Stimulated activated CD8-positive, alpha-beta memory T cell treated with anti-CD3 and anti-CD28 coated beads, Interleukin-7, amount 100 ng/mL, for 24 hours (primary cell): Measurements from ENCODE around the gene NFATC2.
"Not testable (repeated sequence)": the region's sequence is repeated elsewhere in the genome, so short reads cannot be mapped to it uniquely, and the experiment has no call there.

Experiments
- DNase-seq: peaks from one replicate; pipeline ENCODE4 v3.0.0-alpha.2; 2020; ENCODE audit warnings: low read depth

The NFATC2 gene

GRCh38 chr20:51494241-51495110, 48.0 kb downstream of the NFATC2 start:
- no peak for DNase-seq

DNA sequence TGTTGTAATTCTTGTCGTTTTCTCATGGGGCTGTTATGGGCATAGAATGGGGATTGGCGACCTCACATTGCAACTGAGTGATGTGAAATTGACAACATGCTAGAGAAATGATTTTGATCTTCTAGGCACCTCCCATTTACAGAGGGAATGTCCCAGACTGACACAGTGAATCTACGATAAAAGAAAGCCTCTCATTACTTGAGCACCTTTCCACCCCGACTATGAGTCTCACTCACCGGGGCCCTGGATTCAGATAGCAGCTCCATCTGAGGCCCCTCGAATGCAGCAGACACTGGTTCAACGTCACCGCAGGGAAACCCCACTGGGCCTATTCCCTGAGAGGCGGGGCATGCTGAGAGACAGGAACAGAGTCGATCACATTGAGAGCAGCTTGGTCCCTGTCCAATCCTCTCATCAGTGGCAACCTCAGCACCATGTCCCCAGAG, 49.1 kb downstream of the NFATC2 start:
- DNase-seq, result no peak

GRCh38 chr20:51492167-51493092, 50.1 kb downstream of the NFATC2 start:
- DNase-seq, result no peak

- DNase-seq, result no peak
These were observed 51.1 kb downstream of the NFATC2 start for GRCh38 chr20:51491393-51491792.

DNA sequence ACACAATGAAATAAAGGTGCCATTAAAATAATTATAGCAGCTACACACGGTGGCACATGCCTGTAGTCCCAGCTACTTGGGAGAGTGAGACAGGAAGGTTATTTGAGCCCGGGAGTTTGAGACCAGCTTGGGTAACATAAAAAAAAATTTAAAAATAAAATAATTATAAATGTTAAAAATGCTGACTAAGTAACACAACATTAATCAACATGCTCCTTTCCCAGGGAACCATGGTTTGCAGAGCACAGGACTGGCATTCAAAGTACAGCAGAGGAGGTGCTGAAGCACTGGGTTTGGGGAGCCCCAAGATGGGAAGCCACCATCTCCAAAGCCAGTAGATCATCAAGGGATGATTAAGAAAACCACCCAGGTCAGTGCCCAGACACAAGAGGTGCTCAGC, 51.9 kb downstream of the NFATC2 start:
- no peak for DNase-seq

DNA sequence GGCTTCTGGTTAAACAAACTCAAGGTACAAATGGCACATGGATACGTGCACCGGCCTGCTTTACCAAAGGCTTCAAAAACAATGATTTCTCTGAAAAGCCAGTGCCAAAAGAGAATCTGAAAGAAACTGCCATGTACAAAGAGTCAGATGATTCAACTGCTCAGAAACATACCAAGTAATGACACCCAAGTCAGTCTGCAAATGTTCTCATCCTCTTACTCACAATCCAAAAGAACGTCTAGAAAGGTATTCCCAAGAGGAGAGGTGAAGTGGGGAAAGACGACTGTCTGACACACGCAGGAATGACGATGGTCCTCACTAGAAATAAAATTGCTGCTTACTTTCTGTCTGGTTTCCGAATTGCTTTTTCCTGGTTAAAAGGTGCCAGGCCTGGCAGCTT, 52.9 kb downstream of the NFATC2 start:
- no peak for DNase-seq

- DNase-seq, result no peak
These were observed 54.2 kb downstream of the NFATC2 start for GRCh38 chr20:51488331-51488730.

GRCh38 chr20:51487565-51488268, 54.8 kb downstream of the NFATC2 start:
- DNase-seq, result no peak

- DNase-seq, result no peak
These were observed 55.4 kb downstream of the NFATC2 start for GRCh38 chr20:51487076-51487475.

DNA sequence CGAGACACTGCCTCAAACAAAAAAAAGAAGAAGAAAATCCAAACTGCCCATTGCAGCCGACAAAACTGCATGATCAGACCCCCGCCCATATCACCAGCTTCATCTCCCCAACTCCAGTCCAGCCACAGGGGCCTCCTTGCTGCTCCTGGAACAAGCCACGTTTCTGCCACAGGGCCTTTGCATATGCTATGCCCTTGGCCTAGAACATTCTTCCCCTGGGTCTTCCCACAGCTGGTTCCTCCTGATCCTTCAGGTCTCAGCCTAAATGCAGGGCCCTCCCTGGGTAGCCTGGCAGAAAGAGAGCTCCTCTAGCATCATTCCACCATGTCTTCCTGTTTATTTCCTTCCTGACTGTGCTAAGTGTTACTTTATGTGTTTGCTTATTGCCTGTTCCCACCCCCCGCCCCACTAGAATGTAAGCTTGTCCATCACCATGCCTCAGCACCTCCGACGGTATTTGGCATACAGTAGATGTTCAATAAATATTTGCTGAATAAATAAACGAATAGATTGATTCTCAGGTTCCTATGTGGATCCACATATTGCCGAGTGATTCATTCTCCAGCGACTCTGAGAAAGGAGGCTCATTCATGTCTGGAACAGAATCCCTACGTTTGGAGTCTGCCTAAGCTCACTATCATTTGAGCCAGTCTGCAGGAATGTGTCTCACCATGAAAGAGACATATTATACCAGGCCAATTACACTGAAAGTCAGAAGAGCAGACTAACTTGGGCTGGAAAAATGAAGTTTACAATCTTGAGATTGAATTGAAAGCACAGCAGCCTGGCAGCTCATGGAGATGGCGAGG, 56.1 kb downstream of the NFATC2 start:
- no peak for DNase-seq

- no peak for DNase-seq
These were observed 57.7 kb downstream of the NFATC2 start for GRCh38 chr20:51484831-51485230.

GRCh38 chr20:51484141-51484815, 58.2 kb downstream of the NFATC2 start:
- DNase-seq, result no peak

DNA sequence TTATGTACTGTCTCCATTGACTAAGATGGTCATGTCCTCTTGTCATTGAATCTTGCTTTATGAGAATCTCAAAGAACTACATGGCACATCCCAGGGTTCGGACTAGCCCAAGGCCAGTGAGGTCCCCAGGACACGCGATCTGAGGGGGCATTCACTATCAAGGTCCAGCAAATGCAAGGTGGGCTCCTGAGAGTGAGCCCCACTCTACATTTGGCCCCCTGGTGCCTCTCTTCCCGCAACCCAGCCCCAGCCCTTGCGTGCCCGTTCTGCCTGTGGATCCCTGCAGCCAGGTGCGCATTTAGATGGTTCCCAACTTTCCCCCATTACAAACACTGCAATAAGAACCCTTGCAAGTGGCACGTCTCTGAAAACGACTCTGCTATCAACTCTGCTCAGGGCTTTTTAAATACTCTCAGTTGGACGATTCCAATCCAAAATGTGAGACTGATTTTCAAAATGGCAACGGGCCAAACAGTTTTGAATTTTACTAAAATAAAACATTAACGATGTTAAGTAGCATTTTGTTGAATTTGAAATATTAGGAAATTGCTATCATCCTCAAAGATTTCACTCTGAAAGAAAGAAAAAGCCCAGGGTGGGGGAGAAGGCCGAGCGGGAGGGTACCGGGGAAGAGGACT, 59.6 kb downstream of the NFATC2 start:
- no peak for DNase-seq

DNA sequence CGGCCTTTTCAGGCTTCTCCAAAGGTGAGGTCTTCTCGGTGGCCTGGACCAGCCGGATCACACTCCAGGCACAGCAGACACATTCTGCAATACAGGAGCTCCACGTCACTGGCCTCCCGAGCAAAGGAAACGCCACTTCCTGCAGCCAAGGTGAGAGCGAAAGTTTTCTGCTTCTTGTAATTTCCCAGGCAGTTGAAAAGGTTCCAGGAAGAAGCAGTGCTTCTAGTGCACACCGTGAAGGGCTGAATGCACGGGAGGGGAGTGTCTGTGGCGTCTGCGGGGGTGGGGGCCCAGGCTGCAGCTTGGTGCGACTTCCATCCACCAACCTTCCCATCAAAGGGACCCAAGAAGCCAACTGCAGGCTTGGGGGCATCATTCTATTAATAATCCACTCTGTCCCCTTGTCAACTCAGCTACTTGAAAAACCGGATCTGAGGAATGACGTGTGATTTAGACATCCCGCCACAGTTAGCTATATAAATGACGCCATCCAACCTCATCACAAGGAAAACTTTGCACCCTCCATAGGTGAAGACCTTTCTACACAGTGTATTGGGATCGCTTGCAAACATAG, 61.1 kb downstream of the NFATC2 start:
- DNase-seq, result no peak

GRCh38 chr20:51480507-51481270, 61.8 kb downstream of the NFATC2 start:
- DNase-seq, result no peak

- not testable (repeated sequence) for DNase-seq
These were observed 66.4 kb downstream of the NFATC2 start for GRCh38 chr20:51476106-51476505.

DNA sequence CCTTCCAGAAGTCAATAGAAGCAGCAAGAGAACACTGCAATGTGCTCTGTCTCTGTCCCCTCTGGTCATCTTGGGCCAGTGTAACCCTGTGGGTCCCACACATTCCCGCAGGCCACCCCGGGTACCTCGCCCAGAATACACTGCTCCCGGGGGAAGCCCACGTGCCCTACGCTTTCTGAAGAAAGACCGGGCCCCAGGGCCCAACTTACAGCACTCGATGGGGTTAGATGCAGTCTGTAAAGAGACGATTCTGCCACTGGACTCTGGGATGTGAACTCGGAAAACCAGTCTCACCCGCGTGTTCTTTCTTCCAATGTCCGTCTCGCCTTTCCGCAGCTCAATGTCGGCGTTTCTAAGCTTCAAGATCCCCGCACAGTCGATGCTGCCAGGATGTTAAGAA, 68.7 kb downstream of the NFATC2 start:
- no peak for DNase-seq

DNA sequence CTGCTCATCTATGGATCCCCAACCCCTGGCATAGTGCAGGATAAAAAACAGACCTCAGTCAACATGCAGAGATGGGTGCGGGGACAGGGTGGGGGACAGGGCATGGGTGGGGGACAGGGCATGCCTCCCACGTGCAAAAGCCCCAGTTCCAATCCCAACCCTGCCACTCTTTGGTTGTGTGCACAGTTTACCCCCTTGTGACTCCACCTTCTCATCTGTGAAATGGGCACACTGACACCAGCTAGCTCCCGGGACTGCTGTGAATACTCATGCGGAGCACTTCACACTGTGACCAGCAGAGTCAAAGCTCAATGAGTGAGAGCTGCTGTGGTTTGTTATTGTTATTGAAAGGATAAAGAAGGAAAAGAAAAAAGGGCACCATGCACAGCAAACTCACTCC, 69.3 kb downstream of the NFATC2 start:
- no peak for DNase-seq

GRCh38 chr20:51470907-51471411, 71.6 kb downstream of the NFATC2 start:
- DNase-seq, result no peak
